Panc1 (cell line): ENCODE results near the gene GBP5.

Experiments
- CTCF ChIP-seq: fragments of 450-650 bp; IDR thresholded peaks from 2 replicates; pipeline ENCODE4 v1.5.1; 2017; ENCODE audit warnings: mild to moderate bottlenecking
- POLR2AphosphoS5 ChIP-seq: IDR thresholded peaks from 2 replicates; pipeline ENCODE4 v1.6.1; 2012; ENCODE audit warnings: mild to moderate bottlenecking, low read depth, low read length, moderate library complexity
- REST ChIP-seq, 2 experiments: IDR thresholded peaks; 2 replicates each; pipeline ENCODE4 v1.6.1; 2011 to 2012; ENCODE audit warnings: low read depth in 2 of 2, control low read depth in 1 of 2, low read length in 1 of 2, mild to moderate bottlenecking in 1 of 2, moderate library complexity in 1 of 2; ENCODE audit not compliant: insufficient read depth in 1 of 2
- SIN3A ChIP-seq: IDR thresholded peaks from 2 replicates; pipeline ENCODE4 v1.6.1; 2012; ENCODE audit warnings: low read depth, mild to moderate bottlenecking, low read length, moderate library complexity, borderline replicate concordance; ENCODE audit not compliant: insufficient read depth

GRCh38 chr1:89270423-89270822, 2.2 kb downstream of the GBP5 start:
- TF ChIP-seq CTCF (no peak), REST (IDR thresholded peaks at IDR 0.05; ENCODE audit: insufficient read depth in 1 of 2, low read depth in 2 of 2, low read length in 1 of 2) (no peak), POLR2AphosphoS5 (no peak), SIN3A (no peak)
